Suprapubic skin (tissue), 4 donors: ENCODE measurements around the gene CARD14.

Experiments
- EP300 ChIP-seq: sonication (generic); formaldehyde crosslinking; IDR thresholded peaks from one replicate; pipeline ENCODE4 v1.6.1; 2017; ENCODE audit warnings: antibody characterized with exemption
- POLR2A ChIP-seq, 2 donors: fragments of 450-650 bp; IDR thresholded peaks; one replicate each; pipeline ENCODE4 v1.6.1; 2017; ENCODE audit warnings: antibody characterized with exemption in 2 of 2, mild to moderate bottlenecking in 2 of 2, moderate library complexity in 2 of 2
- POLR2AphosphoS5 ChIP-seq, 3 donors: sonication (generic); formaldehyde crosslinking; IDR thresholded peaks; one replicate each; pipeline ENCODE4 v1.6.1; 2017; ENCODE audit warnings: antibody characterized with exemption in 3 of 3
- TF ChIP-seq, protein P1 (sequence below), 2 donors: fragments of 200-600 bp in 1 of 2; fragments of 450-650 bp in 1 of 2; sonication (generic) in 1 of 2; IDR thresholded peaks; one replicate each; pipeline ENCODE4 v1.5.1; 2016 to 2019; ENCODE audit warnings: antibody characterized with exemption in 2 of 2, mild to moderate bottlenecking in 1 of 2, moderate library complexity in 1 of 2

DNA sequence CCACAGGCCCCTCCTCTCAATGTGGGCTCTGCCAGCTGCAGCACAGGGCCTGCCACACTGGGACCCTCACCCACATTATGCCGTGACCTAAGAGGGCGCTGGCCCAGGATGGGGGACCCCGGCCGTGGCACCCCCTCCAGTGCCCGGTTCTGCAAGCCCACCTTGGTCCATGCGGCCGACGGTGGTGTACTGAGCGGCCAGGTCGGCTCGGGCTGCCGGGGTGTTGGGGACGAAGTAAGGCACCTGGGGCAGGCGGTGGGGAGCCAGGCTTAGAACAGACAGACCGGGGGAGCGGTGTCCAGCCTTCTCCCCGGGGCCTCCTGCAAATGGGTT, 43.8 kb downstream of the CARD14 start:
- TF ChIP-seq, protein P1, sequence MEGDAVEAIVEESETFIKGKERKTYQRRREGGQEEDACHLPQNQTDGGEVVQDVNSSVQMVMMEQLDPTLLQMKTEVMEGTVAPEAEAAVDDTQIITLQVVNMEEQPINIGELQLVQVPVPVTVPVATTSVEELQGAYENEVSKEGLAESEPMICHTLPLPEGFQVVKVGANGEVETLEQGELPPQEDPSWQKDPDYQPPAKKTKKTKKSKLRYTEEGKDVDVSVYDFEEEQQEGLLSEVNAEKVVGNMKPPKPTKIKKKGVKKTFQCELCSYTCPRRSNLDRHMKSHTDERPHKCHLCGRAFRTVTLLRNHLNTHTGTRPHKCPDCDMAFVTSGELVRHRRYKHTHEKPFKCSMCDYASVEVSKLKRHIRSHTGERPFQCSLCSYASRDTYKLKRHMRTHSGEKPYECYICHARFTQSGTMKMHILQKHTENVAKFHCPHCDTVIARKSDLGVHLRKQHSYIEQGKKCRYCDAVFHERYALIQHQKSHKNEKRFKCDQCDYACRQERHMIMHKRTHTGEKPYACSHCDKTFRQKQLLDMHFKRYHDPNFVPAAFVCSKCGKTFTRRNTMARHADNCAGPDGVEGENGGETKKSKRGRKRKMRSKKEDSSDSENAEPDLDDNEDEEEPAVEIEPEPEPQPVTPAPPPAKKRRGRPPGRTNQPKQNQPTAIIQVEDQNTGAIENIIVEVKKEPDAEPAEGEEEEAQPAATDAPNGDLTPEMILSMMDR (IDR thresholded peaks at IDR 0.05) = no peak
- TF ChIP-seq POLR2A (IDR thresholded peaks at IDR 0.05) (no peak), EP300 (no peak), POLR2AphosphoS5 (IDR thresholded peaks at IDR 0.05) (no peak)
